Effector CD4-positive, alpha-beta T cell (primary cell): Measurements from ENCODE around the gene IL7R.
A peak's percentile ranks its signal among the peaks of the same experiment; 100 is the strongest.

Experiments used
- DNase-seq: peaks from one replicate; pipeline ENCODE4 v3.0.0-alpha.2; 2020
- total RNA-seq: gene quantifications from one replicate; lab custom pipeline; 2026; lab: John Stamatoyannopoulos, UW

The IL7R gene
- 911 reads per million, percentile 99 among the genes with 10 or more reads in this experiment for total RNA-seq

- DNase-seq: no peak
These were observed at the start of gene IL7R for GRCh38 chr5:35856765-35857351. Gene IL7R, plus strand, starts transcription at chr5:35856891. Its CDS starts 87 bp downstream, at chr5:35856978.

- DNase-seq: no peak
These were observed 46.1 kb upstream of the IL7R start for GRCh38 chr5:35810601-35811000.

- peak; percentile 25 for DNase-seq
These were observed 45.5 kb upstream of the IL7R start for GRCh38 chr5:35811108-35811741.

- DNase-seq: no peak
These were observed 43.2 kb upstream of the IL7R start for GRCh38 chr5:35813521-35813920.

- DNase-seq: no peak
These were observed 41.4 kb upstream of the IL7R start for GRCh38 chr5:35815089-35815936.

- DNase-seq: no peak
These were observed 39.7 kb upstream of the IL7R start for GRCh38 chr5:35816881-35817521.

- DNase-seq: no peak
These were observed 37.7 kb upstream of the IL7R start for GRCh38 chr5:35819026-35819425.

- no peak for DNase-seq
These were observed 37.0 kb upstream of the IL7R start for GRCh38 chr5:35819668-35820067.

- no peak for DNase-seq
These were observed 36.0 kb upstream of the IL7R start for GRCh38 chr5:35820735-35821134.

GRCh38 chr5:35821513-35821912 is 35.2 kb upstream of the IL7R start:
- DNase-seq: no peak

GRCh38 chr5:35822511-35822910 is 34.2 kb upstream of the IL7R start:
- DNase-seq: no peak

- no peak for DNase-seq
These were observed 33.2 kb upstream of the IL7R start for GRCh38 chr5:35823347-35824098.

- no peak for DNase-seq
These were observed 30.6 kb upstream of the IL7R start for GRCh38 chr5:35826056-35826455.

- DNase-seq: no peak
These were observed 30.1 kb upstream of the IL7R start for GRCh38 chr5:35826554-35826953.

GRCh38 chr5:35828082-35828598 is 28.6 kb upstream of the IL7R start:
- DNase-seq: no peak

- peak; percentile 33 for DNase-seq
These were observed 26.1 kb upstream of the IL7R start for GRCh38 chr5:35830587-35830986.

- DNase-seq: no peak
These were observed 23.9 kb upstream of the IL7R start for GRCh38 chr5:35832762-35833161.

- DNase-seq: no peak
These were observed 23.5 kb upstream of the IL7R start for GRCh38 chr5:35833224-35833623.

- no peak for DNase-seq
These were observed 20.6 kb upstream of the IL7R start for GRCh38 chr5:35835796-35836742.

- DNase-seq: no peak
These were observed 18.2 kb upstream of the IL7R start for GRCh38 chr5:35838370-35839042.
